Fibroblast of mammary gland (primary cell): ENCODE data around the gene LAMP1.

Experiments
- DNase-seq: peaks from one replicate; pipeline ENCODE4 v3.0.0-alpha.2; 2010; ENCODE audit warnings: low read depth
- H3K4me3 ChIP-seq: 2 replicates; pipeline ENCODE4 v1.5.1; 2011; ENCODE audit warnings: low read depth, mild to moderate bottlenecking, low read length, moderate library complexity; ENCODE audit not compliant: control insufficient read depth
- CTCF ChIP-seq: conservative IDR thresholded peaks from 2 replicates; pipeline ENCODE4 v1.5.1; 2011; ENCODE audit warnings: low read depth, low read length, inconsistent platforms; ENCODE audit not compliant: control insufficient read depth, insufficient read depth

LAMP1 gene

GRCh38 chr13:113295776-113296175, 1.3 kb upstream of the LAMP1 start:
- no peak overlapping the region for H3K4me3 ChIP-seq
- no peak for DNase-seq
- no peak for TF ChIP-seq CTCF

GRCh38 chr13:113297370-113298042, 467 bp downstream of the LAMP1 start:
- peak; percentile 11 for DNase-seq
- TF ChIP-seq CTCF: no peak
- peak overlapping the region; percentile 90 for H3K4me3 ChIP-seq

GRCh38 chr13:113298043-113298945, 1.3 kb downstream of the LAMP1 start:
- DNase-seq: peak; percentile 13

GRCh38 chr13:113299951-113300350, 2.9 kb downstream of the LAMP1 start:
- no peak overlapping the region for H3K4me3 ChIP-seq
- DNase-seq: peak; percentile 43
- TF ChIP-seq CTCF: no peak

More at GRCh38 chr13:113298043-113298945, 1.3 kb downstream of the LAMP1 start:
- no peak for TF ChIP-seq CTCF
- H3K4me3 ChIP-seq: peak overlapping the region; percentile 90

- H3K4me3 ChIP-seq: no peak overlapping the region
- TF ChIP-seq CTCF: no peak
- DNase-seq: no peak
Measured at GRCh38 chr13:113302986-113303385, 5.9 kb downstream of the LAMP1 start.

GRCh38 chr13:113304121-113304520, 7.1 kb downstream of the LAMP1 start:
- no peak overlapping the region for H3K4me3 ChIP-seq
- TF ChIP-seq CTCF: no peak
- DNase-seq: no peak
